GM13977 (cell line): ENCODE results near the gene UCP2.
A peak's percentile ranks its signal among the peaks of the same experiment; 100 is the strongest.

ENCODE experiments used
- DNase-seq: peaks from one replicate; pipeline ENCODE4 v3.0.0; 2012; ENCODE audit warnings: low spot score
- in situ Hi-C: fragments of 300-500 bp; cut with MboI; formaldehyde crosslinking; loops from one replicate; pipeline ENCODE4 v1.12.0; 2022; ENCODE audit warnings: low sequenced_read_pairs, low pct_unique_long_range_greater_than_20kb, mixed read lengths, inconsistent platforms; ENCODE audit not compliant: unreplicated experiment
- TF ChIP-seq, protein P1 (sequence below): IDR thresholded peaks from 2 replicates; pipeline ENCODE4 v1.5.1; 2012; ENCODE audit warnings: mild to moderate bottlenecking, control low read depth; ENCODE audit not compliant: insufficient read depth; ENCODE audit errors: extremely low read depth, missing control alignments

The UCP2 gene

GRCh38 chr11:74015919-74016684 is 33.5 kb upstream of the UCP2 start:
- in situ Hi-C loops = no loop called here
- no peak for DNase-seq
- TF ChIP-seq, protein P1, sequence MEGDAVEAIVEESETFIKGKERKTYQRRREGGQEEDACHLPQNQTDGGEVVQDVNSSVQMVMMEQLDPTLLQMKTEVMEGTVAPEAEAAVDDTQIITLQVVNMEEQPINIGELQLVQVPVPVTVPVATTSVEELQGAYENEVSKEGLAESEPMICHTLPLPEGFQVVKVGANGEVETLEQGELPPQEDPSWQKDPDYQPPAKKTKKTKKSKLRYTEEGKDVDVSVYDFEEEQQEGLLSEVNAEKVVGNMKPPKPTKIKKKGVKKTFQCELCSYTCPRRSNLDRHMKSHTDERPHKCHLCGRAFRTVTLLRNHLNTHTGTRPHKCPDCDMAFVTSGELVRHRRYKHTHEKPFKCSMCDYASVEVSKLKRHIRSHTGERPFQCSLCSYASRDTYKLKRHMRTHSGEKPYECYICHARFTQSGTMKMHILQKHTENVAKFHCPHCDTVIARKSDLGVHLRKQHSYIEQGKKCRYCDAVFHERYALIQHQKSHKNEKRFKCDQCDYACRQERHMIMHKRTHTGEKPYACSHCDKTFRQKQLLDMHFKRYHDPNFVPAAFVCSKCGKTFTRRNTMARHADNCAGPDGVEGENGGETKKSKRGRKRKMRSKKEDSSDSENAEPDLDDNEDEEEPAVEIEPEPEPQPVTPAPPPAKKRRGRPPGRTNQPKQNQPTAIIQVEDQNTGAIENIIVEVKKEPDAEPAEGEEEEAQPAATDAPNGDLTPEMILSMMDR = no peak

DNA sequence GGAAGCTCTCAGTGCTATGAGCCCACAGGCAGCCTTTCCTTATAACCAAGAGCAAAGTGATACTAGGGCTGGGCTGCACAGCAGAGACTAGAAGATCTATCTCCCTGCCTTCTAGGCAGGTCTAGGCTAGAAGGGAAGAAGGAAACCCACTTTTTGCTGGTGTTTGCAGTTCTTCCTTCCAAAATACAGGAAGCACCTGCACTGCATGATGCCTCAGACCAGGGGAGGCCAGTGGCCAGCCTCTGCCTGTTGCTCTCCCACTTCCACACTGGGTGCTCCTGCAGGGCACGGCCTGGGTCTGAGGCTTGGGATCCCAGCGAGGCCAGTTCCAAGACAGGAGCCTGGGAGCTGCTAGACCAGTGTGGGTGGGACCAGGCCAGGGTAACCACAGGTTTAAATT is 32.2 kb upstream of the UCP2 start:
- no peak for DNase-seq
- TF ChIP-seq, protein P1 = no peak
- in situ Hi-C loops = no loop called here

GRCh38 chr11:74013141-74013540 is 30.5 kb upstream of the UCP2 start:
- TF ChIP-seq, protein P1 = no peak
- DNase-seq = no peak
- in situ Hi-C loops = no loop called here

- TF ChIP-seq, protein P1 = no peak
- in situ Hi-C loops = no loop called here
- no peak for DNase-seq
Observed at GRCh38 chr11:74012074-74012809, 29.6 kb upstream of the UCP2 start.

DNA sequence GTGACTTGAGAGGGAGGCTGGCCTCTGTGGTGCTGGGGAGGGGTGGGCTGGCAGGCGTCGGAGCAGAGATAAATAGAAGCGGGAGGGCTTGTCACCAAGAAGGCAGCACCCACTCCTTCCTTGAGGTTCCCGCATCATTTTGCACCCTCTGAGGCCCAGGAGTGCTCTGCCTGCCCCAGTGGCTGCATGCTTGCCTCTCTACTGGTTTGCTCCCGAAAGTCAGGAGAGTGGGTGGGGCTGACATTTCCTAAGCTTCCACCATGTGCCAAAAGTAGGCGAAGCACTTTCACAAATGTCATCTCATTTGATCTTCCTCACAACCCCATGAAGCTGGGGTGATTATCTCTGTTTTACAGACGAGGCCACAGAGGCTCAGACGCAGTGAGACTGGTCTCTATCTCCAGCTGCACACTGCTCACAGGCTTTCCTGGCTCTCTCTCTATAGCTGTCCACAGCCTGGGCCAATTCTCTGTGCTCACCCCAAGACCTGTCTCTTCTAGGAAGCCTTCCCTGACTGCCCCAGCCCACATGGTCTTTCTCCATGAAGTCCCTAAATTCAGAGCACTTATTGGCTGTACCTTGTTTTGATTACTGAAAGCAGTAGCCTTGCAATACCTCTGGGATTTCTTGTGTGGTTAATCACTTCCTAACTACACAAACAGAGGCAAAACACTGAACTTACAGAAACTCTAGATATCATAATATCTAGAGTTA is 28.9 kb upstream of the UCP2 start:
- in situ Hi-C loops = no loop called here

More for the DNA sequence above, 28.9 kb upstream of the UCP2 start:
- DNase-seq = peak; percentile 67
- TF ChIP-seq, protein P1 = no peak
